H9 (cell line): ENCODE data around the gene AGK. TPM values are rescaled to one million over a fixed set of nuclear protein-coding genes. Genes with fewer than 3 reads are reported as not detected.
A peak's percentile ranks its signal among the peaks of the same experiment; 100 is the strongest.

Experiments
- DNase-seq: peaks from one replicate; pipeline ENCODE4 v3.0.0-alpha.2; 2017
- H2AFZ ChIP-seq: one replicate; pipeline ENCODE4 v1.6.1; 2013; ENCODE audit warnings: mild to moderate bottlenecking, low read length, control low read depth, moderate library complexity
- H2AK5ac ChIP-seq: 2 replicates; pipeline ENCODE4 v1.6.1; 2013; ENCODE audit warnings: low read length, control low read depth, mixed read lengths; ENCODE audit not compliant: insufficient read length
- H2BK120ac ChIP-seq: one replicate; pipeline ENCODE4 v1.6.1; 2013; ENCODE audit warnings: low read depth, mild to moderate bottlenecking, low read length, control low read depth, inconsistent platforms; ENCODE audit not compliant: poor library complexity, severe bottlenecking
- H2BK12ac ChIP-seq: 2 replicates; pipeline ENCODE4 v1.6.1; 2013; ENCODE audit warnings: low read length, control low read depth, mixed read lengths, low read depth; ENCODE audit not compliant: insufficient read length
- H2BK15ac ChIP-seq: 2 replicates; pipeline ENCODE4 v1.6.1; 2013; ENCODE audit warnings: low read depth, low read length, control low read depth
- H2BK20ac ChIP-seq: one replicate; pipeline ENCODE4 v1.6.1; 2013; ENCODE audit warnings: low read depth, mild to moderate bottlenecking, low read length, control low read depth, inconsistent platforms; ENCODE audit not compliant: poor library complexity, severe bottlenecking
- H2BK5ac ChIP-seq: 2 replicates; pipeline ENCODE4 v1.6.1; 2013; ENCODE audit warnings: low read length, control low read depth, mixed read lengths; ENCODE audit not compliant: insufficient read length
- H3K14ac ChIP-seq: 2 replicates; pipeline ENCODE4 v1.6.1; 2013; ENCODE audit warnings: low read length, control low read depth; ENCODE audit not compliant: insufficient read depth
- H3K18ac ChIP-seq: 2 replicates; pipeline ENCODE4 v1.6.1; 2013; ENCODE audit warnings: low read depth, mild to moderate bottlenecking, mixed read lengths, low read length, control low read depth; ENCODE audit not compliant: insufficient read length
- H3K23ac ChIP-seq: 2 replicates; pipeline ENCODE4 v1.6.1; 2013; ENCODE audit warnings: low read length, control low read depth, mixed read lengths, low read depth; ENCODE audit not compliant: insufficient read length
- H3K23me2 ChIP-seq: 2 replicates; pipeline ENCODE4 v1.6.1; 2013; ENCODE audit warnings: low read depth, mild to moderate bottlenecking, mixed read lengths, low read length, control low read depth; ENCODE audit not compliant: insufficient read length, poor library complexity, severe bottlenecking
- H3K27ac ChIP-seq: 2 replicates; pipeline ENCODE4 v1.5.1; 2013; ENCODE audit warnings: low read length, control low read depth, mixed read lengths, low read depth; ENCODE audit not compliant: insufficient read length
- H3K27me3 ChIP-seq: 2 replicates; pipeline ENCODE4 v1.6.1; 2013; ENCODE audit warnings: low read length, control low read depth, inconsistent platforms; ENCODE audit not compliant: insufficient read depth
- H3K4ac ChIP-seq: 2 replicates; pipeline ENCODE4 v1.6.1; 2013; ENCODE audit warnings: low read depth, mild to moderate bottlenecking, control low read depth, inconsistent platforms, low read length, moderate library complexity
- H3K4me1 ChIP-seq: 2 replicates; pipeline ENCODE4 v1.6.1; 2013; ENCODE audit warnings: low read length, control low read depth, inconsistent platforms; ENCODE audit not compliant: insufficient read depth
- H3K4me2 ChIP-seq: 2 replicates; pipeline ENCODE4 v1.6.1; 2013; ENCODE audit warnings: low read length, control low read depth, mixed read lengths; ENCODE audit not compliant: insufficient read length, insufficient read depth
- H3K56ac ChIP-seq: 2 replicates; pipeline ENCODE4 v1.6.1; 2013; ENCODE audit warnings: low read depth, mild to moderate bottlenecking, mixed read lengths, low read length, control low read depth; ENCODE audit not compliant: insufficient read length
- H3K79me1 ChIP-seq: 2 replicates; pipeline ENCODE4 v1.6.1; 2013; ENCODE audit warnings: low read depth, mild to moderate bottlenecking, moderate library complexity, low read length, control low read depth, inconsistent platforms; ENCODE audit not compliant: insufficient read depth, poor library complexity, severe bottlenecking
- H3K79me2 ChIP-seq: 2 replicates; pipeline ENCODE4 v1.6.1; 2013; ENCODE audit warnings: low read length, control low read depth, inconsistent platforms; ENCODE audit not compliant: insufficient read depth
- H3K9ac ChIP-seq: 2 replicates; pipeline ENCODE4 v1.6.1; 2013; ENCODE audit warnings: low read length, control low read depth, mixed read lengths; ENCODE audit not compliant: insufficient read length; ENCODE audit errors: extremely low read depth
- H3K9me3 ChIP-seq: one replicate; pipeline ENCODE4 v1.6.1; 2013; ENCODE audit warnings: low read depth, low read length, inconsistent platforms; ENCODE audit not compliant: control insufficient read depth
- H3T11ph ChIP-seq: one replicate; pipeline ENCODE4 v1.6.1; 2013; ENCODE audit warnings: mild to moderate bottlenecking, low read length, control low read depth, inconsistent platforms
- H4K20me1 ChIP-seq: one replicate; pipeline ENCODE4 v1.6.1; 2013; ENCODE audit not compliant: control insufficient read depth, insufficient read length, insufficient read depth
- H4K5ac ChIP-seq: 2 replicates; pipeline ENCODE4 v1.6.1; 2013; ENCODE audit warnings: low read depth, mild to moderate bottlenecking, mixed read lengths, low read length, control low read depth; ENCODE audit not compliant: insufficient read length
- H4K8ac ChIP-seq: replicated peaks from 2 replicates; pipeline ENCODE4 v1.6.1; 2013; ENCODE audit warnings: low read length, control low read depth, mixed read lengths, low read depth; ENCODE audit not compliant: insufficient read length
- H4K91ac ChIP-seq: 2 replicates; pipeline ENCODE4 v1.6.1; 2013; ENCODE audit warnings: low read depth, mild to moderate bottlenecking, moderate library complexity, mixed read lengths, low read length, control low read depth; ENCODE audit not compliant: insufficient read length
- H3K27ac Mint-ChIP-seq, 3 experiments: 2 replicates in 2 of 3; 3 replicates in 1 of 3; pipeline ENCODE4 v1.8.0; 2020 to 2021; ENCODE audit warnings: mixed read lengths in 3 of 3, mild to moderate bottlenecking in 1 of 3, moderate library complexity in 1 of 3
- H3K27me3 Mint-ChIP-seq: 2 replicates; pipeline ENCODE4 v1.8.0; 2021; ENCODE audit warnings: low read depth, mild to moderate bottlenecking, moderate library complexity, mixed read lengths
- H3K36me3 Mint-ChIP-seq, 3 experiments: 2 replicates in 2 of 3; 3 replicates in 1 of 3; pipeline ENCODE4 v1.8.0; 2020 to 2021; ENCODE audit warnings: low read depth in 3 of 3, mixed read lengths in 3 of 3; ENCODE audit not compliant: insufficient read depth in 1 of 3
- H3K4me1 Mint-ChIP-seq, 2 experiments: 2 replicates each; pipeline ENCODE4 v1.8.0; 2020; ENCODE audit warnings: mixed read lengths in 2 of 2
- H3K4me3 Mint-ChIP-seq, 2 experiments: 2 replicates in 1 of 2; 3 replicates in 1 of 2; pipeline ENCODE4 v1.8.0; 2020 to 2021; ENCODE audit warnings: mild to moderate bottlenecking in 2 of 2, mixed read lengths in 2 of 2, moderate library complexity in 1 of 2
- H3K9me3 Mint-ChIP-seq, 2 experiments: 2 replicates in 1 of 2; 3 replicates in 1 of 2; pipeline ENCODE4 v1.8.0; 2020; ENCODE audit warnings: mild to moderate bottlenecking in 2 of 2, mixed read lengths in 2 of 2, moderate library complexity in 1 of 2
- WGBS: extraction: QIAGEN DNeasy Blood & Tissue Kit; methylation state at CpG from one replicate; pipeline ENCODE4 v1.1.7; 2013; ENCODE audit warnings: missing lambda C conversion rate, low lambda C conversion rate, mixed read lengths; ENCODE audit not compliant: insufficient read length; ENCODE audit errors: extremely low coverage; 5-methylcytosine and 5-hydroxymethylcytosine counted together
- total RNA-seq: library from RNA; stranded (reverse); gene quantifications from 2 replicates; pipeline ENCODE4 v1.2.1, GENCODE V29; 2021
- TF ChIP-seq, protein P1 (sequence below): fragments of 200-600 bp; sonication (generic); conservative IDR thresholded peaks from 3 replicates; pipeline ENCODE4 v1.8.0; 2021; ENCODE audit warnings: antibody characterized with exemption, mild to moderate bottlenecking

The AGK gene
- total RNA-seq, 1 experiment from 2014 or later: 35.1 TPM

DNA sequence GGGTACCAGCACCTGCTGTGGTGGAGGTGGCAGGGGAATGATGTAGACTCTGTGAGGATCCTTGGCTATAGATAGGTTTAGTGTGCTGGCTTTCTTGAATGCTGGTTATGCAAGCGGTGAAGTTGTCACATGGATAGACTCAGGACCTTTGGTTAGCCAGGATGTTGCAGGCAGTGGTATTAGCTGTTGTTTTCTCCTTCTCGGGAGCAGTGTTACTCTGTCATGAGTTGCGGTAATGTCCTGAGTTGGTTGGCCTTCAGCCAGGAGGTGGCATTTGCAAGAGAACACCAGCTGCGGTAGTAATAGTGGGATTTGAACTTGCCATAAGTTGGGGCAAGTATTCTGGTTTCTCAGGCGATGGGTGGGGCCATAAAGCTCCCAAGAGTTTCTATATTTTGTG is 10.8 kb downstream of the AGK start:
- H3K27ac Mint-ChIP-seq: 0 out of 7 replicates have a peak overlapping the region, but pooled peaks of 2 of the 3 experiments have one; percentile 4 to 19

More for the DNA sequence above, 10.8 kb downstream of the AGK start:
- no peaks in the 10 kb centered on the region for H3K27me3 Mint-ChIP-seq
- no peak overlapping the region for H2AFZ ChIP-seq
- no peaks in the 10 kb centered on the region for H3K79me1 ChIP-seq
- no peak overlapping the region for H3K56ac ChIP-seq
- no peak overlapping the region for H3K27ac ChIP-seq
- H3K4me1 Mint-ChIP-seq: peaks cover 17 to 23% of the 10 kb centered on the region in 2 experiments
- H3K4me2 ChIP-seq: no peak overlapping the region
- H3K36me3 Mint-ChIP-seq: peaks cover 33 to 56% (median 56%) of the 10 kb centered on the region in 3 experiments
- no peak overlapping the region for H4K5ac ChIP-seq
- no CpG with 5 or more reads among the region's 5 CpGs for WGBS
- DNase-seq: no peak
- no peak overlapping the region for H4K91ac ChIP-seq
- no peak overlapping the region for H3K14ac ChIP-seq
- H3K79me2 ChIP-seq: no peaks in the 10 kb centered on the region
- H3T11ph ChIP-seq: no peak overlapping the region
- TF ChIP-seq, protein P1, sequence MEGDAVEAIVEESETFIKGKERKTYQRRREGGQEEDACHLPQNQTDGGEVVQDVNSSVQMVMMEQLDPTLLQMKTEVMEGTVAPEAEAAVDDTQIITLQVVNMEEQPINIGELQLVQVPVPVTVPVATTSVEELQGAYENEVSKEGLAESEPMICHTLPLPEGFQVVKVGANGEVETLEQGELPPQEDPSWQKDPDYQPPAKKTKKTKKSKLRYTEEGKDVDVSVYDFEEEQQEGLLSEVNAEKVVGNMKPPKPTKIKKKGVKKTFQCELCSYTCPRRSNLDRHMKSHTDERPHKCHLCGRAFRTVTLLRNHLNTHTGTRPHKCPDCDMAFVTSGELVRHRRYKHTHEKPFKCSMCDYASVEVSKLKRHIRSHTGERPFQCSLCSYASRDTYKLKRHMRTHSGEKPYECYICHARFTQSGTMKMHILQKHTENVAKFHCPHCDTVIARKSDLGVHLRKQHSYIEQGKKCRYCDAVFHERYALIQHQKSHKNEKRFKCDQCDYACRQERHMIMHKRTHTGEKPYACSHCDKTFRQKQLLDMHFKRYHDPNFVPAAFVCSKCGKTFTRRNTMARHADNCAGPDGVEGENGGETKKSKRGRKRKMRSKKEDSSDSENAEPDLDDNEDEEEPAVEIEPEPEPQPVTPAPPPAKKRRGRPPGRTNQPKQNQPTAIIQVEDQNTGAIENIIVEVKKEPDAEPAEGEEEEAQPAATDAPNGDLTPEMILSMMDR: no peak
- no peak overlapping the region for H2BK15ac ChIP-seq
- H3K23ac ChIP-seq: no peak overlapping the region
- H3K9me3 ChIP-seq: no peaks in the 10 kb centered on the region
- H3K4me1 ChIP-seq: no peaks in the 10 kb centered on the region
- no peak overlapping the region for H2BK5ac ChIP-seq
- no peaks in the 10 kb centered on the region for H3K27me3 ChIP-seq
- H3K23me2 ChIP-seq: no peaks in the 10 kb centered on the region
- H3K4ac ChIP-seq: no peak overlapping the region
- H3K9ac ChIP-seq: no peak overlapping the region
- no peak overlapping the region for H2BK120ac ChIP-seq
- no peak overlapping the region for H2BK12ac ChIP-seq
- H3K18ac ChIP-seq: no peak overlapping the region
- no peak overlapping the region for H3K4me3 Mint-ChIP-seq
- peaks cover 7 to 8% of the 10 kb centered on the region in 2 experiments; a peak in 4 of 5 replicates for H3K9me3 Mint-ChIP-seq
- H4K20me1 ChIP-seq: no peaks in the 10 kb centered on the region
- no peak overlapping the region for H2BK20ac ChIP-seq
- no peak overlapping the region for H4K8ac ChIP-seq
- no peak overlapping the region for H2AK5ac ChIP-seq
